ENCODE data around the gene ELL2. TPM values are rescaled to one million over a fixed set of nuclear protein-coding genes. Genes with fewer than 3 reads are reported as not detected.

ELL2 gene
- total RNA-seq, 1 experiment from 2014 or later = 14.4 TPM

GRCh38 chr5:95921501-95921900, 40.1 kb downstream of the ELL2 start:
- Histone ChIP-seq H3K27me3 (ENCODE audit: control insufficient read depth, insufficient read depth, low read length) (no peaks in the 10 kb centered on the region), H3K36me3 (replicated peaks; ENCODE audit: control insufficient read depth, insufficient read depth, low read length) (no peaks in the 10 kb centered on the region), H3K4me3 (ENCODE audit: insufficient read depth, low read depth, low read length) (no peak overlapping the region)
- no peak for DNase-seq

GRCh38 chr5:95920822-95921221, 40.8 kb downstream of the ELL2 start:
- DNase-seq = no peak
- Histone ChIP-seq H3K4me3 (ENCODE audit: insufficient read depth, low read depth, low read length) (no peak overlapping the region), H3K36me3 (replicated peaks; ENCODE audit: control insufficient read depth, insufficient read depth, low read length) (no peaks in the 10 kb centered on the region), H3K27me3 (ENCODE audit: control insufficient read depth, insufficient read depth, low read length) (no peaks in the 10 kb centered on the region)

GRCh38 chr5:95919658-95920057, 42.0 kb downstream of the ELL2 start:
- no peak overlapping the region for H3K4me3 ChIP-seq (ENCODE audit: insufficient read depth, low read depth, low read length)
- no peaks in the 10 kb centered on the region for H3K27me3 ChIP-seq (ENCODE audit: control insufficient read depth, insufficient read depth, low read length)
- DNase-seq = no peak
- H3K36me3 ChIP-seq (replicated peaks; ENCODE audit: control insufficient read depth, insufficient read depth, low read length) = no peaks in the 10 kb centered on the region

GRCh38 chr5:95918421-95919006, 43.1 kb downstream of the ELL2 start:
- Histone ChIP-seq H3K27me3 (ENCODE audit: control insufficient read depth, insufficient read depth, low read length) (no peaks in the 10 kb centered on the region), H3K4me3 (ENCODE audit: insufficient read depth, low read depth, low read length) (no peak overlapping the region), H3K36me3 (replicated peaks; ENCODE audit: control insufficient read depth, insufficient read depth, low read length) (no peaks in the 10 kb centered on the region)
- no peak for DNase-seq

GRCh38 chr5:95917207-95917606, 44.4 kb downstream of the ELL2 start:
- DNase-seq = no peak
- Histone ChIP-seq H3K27me3 (ENCODE audit: control insufficient read depth, insufficient read depth, low read length) (no peaks in the 10 kb centered on the region), H3K4me3 (ENCODE audit: insufficient read depth, low read depth, low read length) (no peak overlapping the region), H3K36me3 (replicated peaks; ENCODE audit: control insufficient read depth, insufficient read depth, low read length) (no peaks in the 10 kb centered on the region)

GRCh38 chr5:95916687-95917085, 45.0 kb downstream of the ELL2 start:
- Histone ChIP-seq H3K27me3 (ENCODE audit: control insufficient read depth, insufficient read depth, low read length) (no peaks in the 10 kb centered on the region), H3K36me3 (replicated peaks; ENCODE audit: control insufficient read depth, insufficient read depth, low read length) (no peaks in the 10 kb centered on the region)
- DNase-seq = no peak

GRCh38 chr5:95915999-95916686, 45.5 kb downstream of the ELL2 start:
- no peaks in the 10 kb centered on the region for H3K36me3 ChIP-seq (replicated peaks; ENCODE audit: control insufficient read depth, insufficient read depth, low read length)
- no peaks in the 10 kb centered on the region for H3K27me3 ChIP-seq (ENCODE audit: control insufficient read depth, insufficient read depth, low read length)
- no peak for DNase-seq
- H3K4me3 ChIP-seq (ENCODE audit: insufficient read depth, low read depth, low read length) = no peak overlapping the region

More at GRCh38 chr5:95916687-95917085, 45.0 kb downstream of the ELL2 start:
- H3K4me3 ChIP-seq (ENCODE audit: insufficient read depth, low read depth, low read length) = no peak overlapping the region

GRCh38 chr5:95913663-95914062, 48.0 kb downstream of the ELL2 start:
- Histone ChIP-seq H3K4me3 (ENCODE audit: insufficient read depth, low read depth, low read length) (no peak overlapping the region), H3K27me3 (ENCODE audit: control insufficient read depth, insufficient read depth, low read length) (no peaks in the 10 kb centered on the region), H3K36me3 (replicated peaks; ENCODE audit: control insufficient read depth, insufficient read depth, low read length) (no peaks in the 10 kb centered on the region)
- DNase-seq = no peak

GRCh38 chr5:95912029-95912428, 49.6 kb downstream of the ELL2 start:
- H3K27me3 ChIP-seq (ENCODE audit: control insufficient read depth, insufficient read depth, low read length) = no peaks in the 10 kb centered on the region
- DNase-seq = no peak
- no peaks in the 10 kb centered on the region for H3K36me3 ChIP-seq (replicated peaks; ENCODE audit: control insufficient read depth, insufficient read depth, low read length)
- no peak overlapping the region for H3K4me3 ChIP-seq (ENCODE audit: insufficient read depth, low read depth, low read length)

GRCh38 chr5:95910521-95910920, 51.1 kb downstream of the ELL2 start:
- Histone ChIP-seq H3K4me3 (ENCODE audit: insufficient read depth, low read depth, low read length) (no peak overlapping the region), H3K27me3 (ENCODE audit: control insufficient read depth, insufficient read depth, low read length) (no peaks in the 10 kb centered on the region), H3K36me3 (replicated peaks; ENCODE audit: control insufficient read depth, insufficient read depth, low read length) (no peaks in the 10 kb centered on the region)
- DNase-seq = no peak

- no peaks in the 10 kb centered on the region for H3K36me3 ChIP-seq (replicated peaks; ENCODE audit: control insufficient read depth, insufficient read depth, low read length)
Observed at GRCh38 chr5:95909738-95910137, 51.9 kb downstream of the ELL2 start.

GRCh38 chr5:95908799-95909198, 52.9 kb downstream of the ELL2 start:
- Histone ChIP-seq H3K4me3 (ENCODE audit: insufficient read depth, low read depth, low read length) (no peak overlapping the region), H3K27me3 (ENCODE audit: control insufficient read depth, insufficient read depth, low read length) (no peaks in the 10 kb centered on the region), H3K36me3 (replicated peaks; ENCODE audit: control insufficient read depth, insufficient read depth, low read length) (no peaks in the 10 kb centered on the region)
- no peak for DNase-seq

More at GRCh38 chr5:95909738-95910137, 51.9 kb downstream of the ELL2 start:
- no peak for DNase-seq
- Histone ChIP-seq H3K27me3 (ENCODE audit: control insufficient read depth, insufficient read depth, low read length) (no peaks in the 10 kb centered on the region), H3K4me3 (ENCODE audit: insufficient read depth, low read depth, low read length) (no peak overlapping the region)

- Histone ChIP-seq H3K27me3 (ENCODE audit: control insufficient read depth, insufficient read depth, low read length) (no peaks in the 10 kb centered on the region), H3K36me3 (replicated peaks; ENCODE audit: control insufficient read depth, insufficient read depth, low read length) (no peaks in the 10 kb centered on the region), H3K4me3 (ENCODE audit: insufficient read depth, low read depth, low read length) (no peak overlapping the region)
- DNase-seq = no peak
Observed at GRCh38 chr5:95907740-95908706, 53.6 kb downstream of the ELL2 start.

- Histone ChIP-seq H3K27me3 (ENCODE audit: control insufficient read depth, insufficient read depth, low read length) (no peaks in the 10 kb centered on the region), H3K4me3 (ENCODE audit: insufficient read depth, low read depth, low read length) (no peak overlapping the region), H3K36me3 (replicated peaks; ENCODE audit: control insufficient read depth, insufficient read depth, low read length) (no peaks in the 10 kb centered on the region)
- no peak for DNase-seq
Observed at GRCh38 chr5:95907067-95907705, 54.5 kb downstream of the ELL2 start.

Data from H7 (cell line).